SK-N-SH (cell line): ENCODE results near the gene TMEM134. TPM values are rescaled to one million over a fixed set of nuclear protein-coding genes. Genes with fewer than 3 reads are reported as not detected.

Source experiments
- CTCF ChIA-PET: fragments of 300-600, 350-600 bp; formaldehyde crosslinking; extraction: SDS; loops from one replicate; lab custom pipeline; 2021; lab: Yijun Ruan, JAX
- POLR2A ChIA-PET: fragments of 350-600 bp; sonication (Branson Sonifier 250); formaldehyde crosslinking; extraction: SDS; loops from one replicate; lab custom pipeline; 2020; ENCODE audit warnings: antibody characterized with exemption, inconsistent platforms; lab: Yijun Ruan, JAX
- DNase-seq: peaks from one replicate; pipeline ENCODE4 v3.0.0; 2012
- H2AFZ ChIP-seq: fragments of 200-600 bp; sonication (generic); 2 replicates; pipeline ENCODE4 v1.8.1; 2016; ENCODE audit warnings: antibody characterized with exemption, mild to moderate bottlenecking, low read depth
- H3F3A ChIP-seq: fragments of 200-600 bp; sonication (generic); replicated peaks from 2 replicates; pipeline ENCODE3; 2016; ENCODE audit warnings: antibody characterized with exemption, mild to moderate bottlenecking; ENCODE audit not compliant: insufficient read depth
- H3K27ac ChIP-seq, 2 experiments: fragments of 200-500 bp in 1 of 2; fragments of 200-600 bp in 1 of 2; sonication (Bioruptor generic) in 1 of 2; sonication (generic), shearing (Covaris generic) in 1 of 2; 2 replicates each; pipeline versions ENCODE4 v1.5.1 to v1.6.1; 2014 to 2016; ENCODE audit warnings: low read depth in 2 of 2, inconsistent platforms in 1 of 2, low read length in 1 of 2, mild to moderate bottlenecking in 1 of 2, mixed read lengths in 1 of 2
- H3K27me3 ChIP-seq: fragments of 200-600 bp; sonication (generic), shearing (Covaris generic); 2 replicates; pipeline ENCODE4 v1.6.1; 2016; ENCODE audit warnings: mixed run types; ENCODE audit not compliant: insufficient read depth
- H3K36me3 ChIP-seq, 2 experiments: fragments of 200-500 bp in 1 of 2; fragments of 200-600 bp in 1 of 2; sonication (Bioruptor generic) in 1 of 2; sonication (generic) in 1 of 2; replicated peaks in 1 of 2; 2 replicates each; pipeline versions ENCODE3 to v1.5.1; 2014 to 2016; ENCODE audit warnings: low read length in 1 of 2, mild to moderate bottlenecking in 1 of 2; ENCODE audit not compliant: insufficient read depth in 2 of 2, control insufficient read depth in 1 of 2
- H3K4me1 ChIP-seq, 2 experiments: fragments of 200-500 bp in 1 of 2; fragments of 200-600 bp in 1 of 2; sonication (Bioruptor generic) in 1 of 2; sonication (generic), shearing (Covaris generic) in 1 of 2; 2 replicates each; pipeline versions ENCODE4 v1.5.1 to v1.6.1; 2014 to 2016; ENCODE audit warnings: low read depth in 1 of 2, low read length in 1 of 2, mixed run types in 1 of 2; ENCODE audit not compliant: insufficient read depth in 2 of 2, control insufficient read depth in 1 of 2
- H3K4me2 ChIP-seq: fragments of 200-600 bp; sonication (generic), shearing (Covaris generic); 2 replicates; pipeline ENCODE4 v1.6.1; 2017; ENCODE audit warnings: mixed run types
- H3K4me3 ChIP-seq, 2 experiments: fragments of 200-500 bp in 1 of 2; fragments of 200-600 bp in 1 of 2; sonication (Bioruptor generic) in 1 of 2; sonication (generic), shearing (Covaris generic) in 1 of 2; 2 replicates each; pipeline versions ENCODE4 v1.5.1 to v1.8.1; 2014 to 2016; ENCODE audit warnings: low read depth in 2 of 2, inconsistent platforms in 1 of 2, low read length in 1 of 2, mild to moderate bottlenecking in 1 of 2, mixed read lengths in 1 of 2, moderate library complexity in 1 of 2
- H3K79me2 ChIP-seq: fragments of 200-600 bp; sonication (generic); 2 replicates; pipeline ENCODE4 v1.8.1; 2017; ENCODE audit warnings: mild to moderate bottlenecking; ENCODE audit not compliant: insufficient read depth
- H3K9ac ChIP-seq: fragments of 200-600 bp; sonication (generic); 2 replicates; pipeline ENCODE4 v1.6.1; 2017; ENCODE audit warnings: mixed run types
- H3K9me2 ChIP-seq: fragments of 200-600 bp; sonication (generic); 2 replicates; pipeline ENCODE4 v1.6.1; 2017; ENCODE audit warnings: mixed run types
- H3K9me3 ChIP-seq: fragments of 200-600 bp; sonication (generic); 2 replicates; pipeline ENCODE4 v1.6.1; 2017; ENCODE audit warnings: mixed run types, mild to moderate bottlenecking, moderate library complexity
- H4K20me1 ChIP-seq: fragments of 200-600 bp; sonication (generic); 2 replicates; pipeline ENCODE4 v1.6.1; 2017; ENCODE audit warnings: mild to moderate bottlenecking, mixed run types; ENCODE audit not compliant: insufficient read depth
- CHD2 ChIP-seq: fragments of 150-350 bp; IDR thresholded peaks from 2 replicates; pipeline ENCODE4 v1.6.1; 2018; ENCODE audit warnings: low read length; ENCODE audit not compliant: partially characterized antibody
- EP300 ChIP-seq, 2 experiments: IDR thresholded peaks; 2 replicates each; pipeline versions ENCODE4 v1.4.0 to v1.6.1; 2012; ENCODE audit warnings: borderline replicate concordance in 1 of 2, low read depth in 1 of 2, low read length in 1 of 2
- EZH2phosphoT487 ChIP-seq: fragments of 200-600 bp; sonication (generic); IDR thresholded peaks from 2 replicates; pipeline ENCODE4 v1.6.1; 2017; ENCODE audit warnings: low read depth, mixed run types, mild to moderate bottlenecking, antibody characterized with exemption, moderate library complexity, borderline replicate concordance
- FOSL2 ChIP-seq: IDR thresholded peaks from 2 replicates; pipeline ENCODE4 v1.4.0; 2012; ENCODE audit warnings: low read depth, mild to moderate bottlenecking, moderate library complexity, borderline replicate concordance
- FOXJ3 ChIP-seq: sonication (generic); formaldehyde crosslinking; IDR thresholded peaks from 2 replicates; pipeline ENCODE4 v1.5.1; 2020; ENCODE audit warnings: mild to moderate bottlenecking, missing genetic modification reagents
- FOXM1 ChIP-seq: IDR thresholded peaks from 2 replicates; pipeline ENCODE4 v1.4.0; 2012; ENCODE audit warnings: low read depth, mild to moderate bottlenecking
- GATA2 ChIP-seq: sonication (generic); formaldehyde crosslinking; IDR thresholded peaks from 2 replicates; pipeline ENCODE4 v1.5.0; 2020; ENCODE audit warnings: mild to moderate bottlenecking, missing genetic modification reagents
- JUND ChIP-seq: IDR thresholded peaks from 2 replicates; pipeline ENCODE4 v1.4.0; 2012
- MXI1 ChIP-seq: IDR thresholded peaks from 2 replicates; pipeline ENCODE4 v1.6.1; 2012; ENCODE audit warnings: mild to moderate bottlenecking, low read depth, low read length, improper control_type of control experiment
- NFIC ChIP-seq: IDR thresholded peaks from 2 replicates; pipeline ENCODE4 v1.4.0; 2012; ENCODE audit warnings: borderline replicate concordance
- NRF1 ChIP-seq: IDR thresholded peaks from 2 replicates; pipeline ENCODE4 v1.6.1; 2012; ENCODE audit warnings: low read depth, mild to moderate bottlenecking, low read length
- RAD21 ChIP-seq: IDR thresholded peaks from 2 replicates; pipeline ENCODE4 v1.6.1; 2012; ENCODE audit warnings: mild to moderate bottlenecking, low read length
- RCOR1 ChIP-seq: fragments of 150-350 bp; IDR thresholded peaks from 2 replicates; pipeline ENCODE4 v1.6.1; 2017; ENCODE audit warnings: antibody characterized with exemption, low read length
- REST ChIP-seq: IDR thresholded peaks from 2 replicates; pipeline ENCODE4 v1.6.1; 2012; ENCODE audit warnings: mild to moderate bottlenecking, low read depth, low read length, moderate library complexity
- RXRA ChIP-seq: IDR thresholded peaks from 2 replicates; pipeline ENCODE4 v1.4.0; 2012; ENCODE audit warnings: low read depth, mild to moderate bottlenecking, borderline replicate concordance
- TEAD4 ChIP-seq: IDR thresholded peaks from 2 replicates; pipeline ENCODE4 v1.4.0; 2012; ENCODE audit warnings: mild to moderate bottlenecking, borderline replicate concordance; ENCODE audit not compliant: insufficient read depth
- WGBS: methylation state at CpG from one replicate; pipeline ENCODE4 v1.1.6; 2017; ENCODE audit warnings: low lambda C conversion rate; 5-methylcytosine and 5-hydroxymethylcytosine counted together
- polyA plus RNA-seq, 3 experiments: library from polyadenylated mRNA; depleted of rRNA; stranded (reverse); fragments of >200 nt; gene quantifications; 2 replicates each; pipeline ENCODE4 v1.2.3, GENCODE V29; 2012
- TF ChIP-seq, protein P1 (sequence below): fragments of 150-350 bp; IDR thresholded peaks from 2 replicates; pipeline ENCODE4 v1.6.1; 2016; ENCODE audit warnings: mild to moderate bottlenecking, low read depth, low read length
- TF ChIP-seq, protein P2 (sequence below): fragments of 150-350 bp; IDR thresholded peaks from 2 replicates; pipeline ENCODE4 v1.6.1; 2017; ENCODE audit warnings: antibody characterized with exemption, low read length, low read depth, borderline replicate concordance
- TF ChIP-seq, protein P3 (sequence below): IDR thresholded peaks from 2 replicates; pipeline ENCODE4; 2012

TMEM134 gene
- polyA plus RNA-seq, 1 of the 3 experiments (the other 2 are of a cell fraction), result 132 TPM

GRCh38 chr11:67465189-67465510, 3.9 kb downstream of the TMEM134 start:
- Histone ChIP-seq H3K9ac (peak overlapping the region; percentile 66), H2AFZ (peak overlapping the region; percentile 70), H3K4me3 (peak overlapping the region; percentile 63 to 68), H4K20me1 (no peaks in the 10 kb centered on the region), H3F3A (peaks cover 18% of the 10 kb centered on the region), H3K36me3 (no peaks in the 10 kb centered on the region), H3K4me2 (peak overlapping the region; percentile 87), H3K79me2 (peaks cover 7% of the 10 kb centered on the region; the same call in 1 of the 2 replicates), H3K9me3 (no peaks in the 10 kb centered on the region), H3K9me2 (no peaks in the 10 kb centered on the region), H3K4me1 (peaks cover 9 to 35% of the 10 kb centered on the region in 2 experiments; a peak in 2 of 4 replicates), H3K27me3 (no peaks in the 10 kb centered on the region), H3K27ac (peak overlapping the region; percentile 61 to 89)
- CTCF ChIA-PET, result interaction anchor here (1.0 to 1.2 kb wide), 3 partner anchors 64 to 119 kb away, joined by 3 read pairs; partner anchors contain the start of genes GSTP1 and PPP1CA
- WGBS, result 67% methylated on average over 3 of the region's 3 CpGs
- POLR2A ChIA-PET, result interaction anchor here (1.0 kb wide), 1 partner anchor 73 kb away, joined by 3 read pairs; the partner anchor contains the start of gene RAD9A
- DNase-seq, result no peak
- no peak for TF ChIP-seq FOXM1
- TF ChIP-seq CHD2, result no peak
- TF ChIP-seq NRF1, result no peak
- TF ChIP-seq EZH2phosphoT487, result no peak
- TF ChIP-seq RCOR1, result no peak

DNA sequence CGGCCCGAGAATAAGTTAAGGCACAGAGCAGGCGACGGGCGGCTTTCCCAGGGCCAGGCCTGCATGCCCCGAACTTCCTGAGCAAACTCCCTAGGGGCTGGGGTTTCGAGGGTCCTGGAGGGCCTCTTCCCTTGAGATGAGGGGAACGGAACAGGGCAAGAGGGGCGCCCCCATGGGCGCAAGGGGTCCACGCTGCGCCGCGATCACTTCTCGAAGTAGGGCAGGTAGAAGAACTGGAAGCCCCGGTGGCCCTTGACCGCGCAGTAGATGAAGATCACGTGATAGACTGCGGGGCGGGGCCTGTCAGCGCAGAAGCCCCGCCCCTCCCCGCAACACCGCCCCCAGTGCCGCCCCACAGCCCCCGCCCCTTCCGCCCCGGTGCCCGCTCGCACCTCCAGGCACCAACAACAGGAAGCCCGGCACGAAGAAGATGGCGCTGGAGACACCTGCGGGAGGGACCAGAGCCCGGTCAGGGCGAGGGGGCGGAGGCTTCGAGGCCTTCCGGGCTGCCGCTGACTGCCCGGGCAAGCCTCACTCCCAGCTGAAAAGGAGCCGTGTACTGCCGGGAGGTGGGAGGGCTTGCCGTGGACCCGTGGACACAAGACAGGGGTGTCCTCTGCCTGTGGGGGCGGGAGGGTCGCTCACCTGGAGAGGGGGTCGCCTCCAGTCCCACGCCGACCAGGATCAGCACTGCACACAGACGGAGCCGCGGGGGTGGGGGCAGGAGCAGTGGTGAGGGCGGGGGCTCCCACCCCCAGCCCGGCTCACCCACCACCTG, 4.5 kb downstream of the TMEM134 start:
- Histone ChIP-seq H3K36me3 (no peaks in the 10 kb centered on the region), H3K9me3 (no peaks in the 10 kb centered on the region), H3K9ac (peak overlapping the region; percentile 66), H3K4me1 (peaks cover 9 to 34% of the 10 kb centered on the region in 2 experiments; a peak in 2 of 4 replicates), H4K20me1 (no peaks in the 10 kb centered on the region), H2AFZ (peak overlapping the region; percentile 85), H3K27me3 (no peaks in the 10 kb centered on the region), H3K4me3 (peak overlapping the region; percentile 63 to 68), H3K9me2 (no peaks in the 10 kb centered on the region), H3F3A (peaks cover 18% of the 10 kb centered on the region), H3K27ac (peak overlapping the region; percentile 61 to 89), H3K79me2 (peaks cover 7% of the 10 kb centered on the region; the same call in 1 of the 2 replicates), H3K4me2 (peak overlapping the region; percentile 87)
- ChIA-PET POLR2A (interaction anchor here (1.0 kb wide), 1 partner anchor 73 kb away, joined by 3 read pairs; the partner anchor contains the start of gene RAD9A), CTCF (interaction anchor here (1.0 kb wide), 2 partner anchors 63 to 118 kb away, joined by 3 read pairs; partner anchors contain the start of gene PPP1CA)
- peak; percentile 98 for DNase-seq
- WGBS, result 12% methylated on average over 23 of the region's 56 CpGs
- TF ChIP-seq REST, result 0 out of 2 replicates have a peak, but pooled peaks have one; percentile 20
- TF ChIP-seq MXI1, result no peak
- TF ChIP-seq NFIC, result no peak
- TF ChIP-seq, protein P1, sequence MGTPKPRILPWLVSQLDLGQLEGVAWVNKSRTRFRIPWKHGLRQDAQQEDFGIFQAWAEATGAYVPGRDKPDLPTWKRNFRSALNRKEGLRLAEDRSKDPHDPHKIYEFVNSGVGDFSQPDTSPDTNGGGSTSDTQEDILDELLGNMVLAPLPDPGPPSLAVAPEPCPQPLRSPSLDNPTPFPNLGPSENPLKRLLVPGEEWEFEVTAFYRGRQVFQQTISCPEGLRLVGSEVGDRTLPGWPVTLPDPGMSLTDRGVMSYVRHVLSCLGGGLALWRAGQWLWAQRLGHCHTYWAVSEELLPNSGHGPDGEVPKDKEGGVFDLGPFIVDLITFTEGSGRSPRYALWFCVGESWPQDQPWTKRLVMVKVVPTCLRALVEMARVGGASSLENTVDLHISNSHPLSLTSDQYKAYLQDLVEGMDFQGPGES, result no peak
- TF ChIP-seq FOXJ3, result no peak
- no peak for TF ChIP-seq RXRA
- TF ChIP-seq GATA2 (CRISPR knock-in tag), result no peak
- no peak for TF ChIP-seq FOXM1
- TF ChIP-seq TEAD4, result no peak
- TF ChIP-seq RAD21, result no peak
- TF ChIP-seq, protein P2, sequence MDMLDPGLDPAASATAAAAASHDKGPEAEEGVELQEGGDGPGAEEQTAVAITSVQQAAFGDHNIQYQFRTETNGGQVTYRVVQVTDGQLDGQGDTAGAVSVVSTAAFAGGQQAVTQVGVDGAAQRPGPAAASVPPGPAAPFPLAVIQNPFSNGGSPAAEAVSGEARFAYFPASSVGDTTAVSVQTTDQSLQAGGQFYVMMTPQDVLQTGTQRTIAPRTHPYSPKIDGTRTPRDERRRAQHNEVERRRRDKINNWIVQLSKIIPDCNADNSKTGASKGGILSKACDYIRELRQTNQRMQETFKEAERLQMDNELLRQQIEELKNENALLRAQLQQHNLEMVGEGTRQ, result peak; percentile 38; the same call in 1 of the 2 replicates
- no peak for TF ChIP-seq JUND
- TF ChIP-seq, protein P3, sequence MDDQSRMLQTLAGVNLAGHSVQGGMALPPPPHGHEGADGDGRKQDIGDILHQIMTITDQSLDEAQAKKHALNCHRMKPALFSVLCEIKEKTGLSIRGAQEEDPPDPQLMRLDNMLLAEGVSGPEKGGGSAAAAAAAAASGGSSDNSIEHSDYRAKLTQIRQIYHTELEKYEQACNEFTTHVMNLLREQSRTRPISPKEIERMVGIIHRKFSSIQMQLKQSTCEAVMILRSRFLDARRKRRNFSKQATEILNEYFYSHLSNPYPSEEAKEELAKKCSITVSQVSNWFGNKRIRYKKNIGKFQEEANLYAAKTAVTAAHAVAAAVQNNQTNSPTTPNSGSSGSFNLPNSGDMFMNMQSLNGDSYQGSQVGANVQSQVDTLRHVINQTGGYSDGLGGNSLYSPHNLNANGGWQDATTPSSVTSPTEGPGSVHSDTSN, result no peak
- TF ChIP-seq EZH2phosphoT487, result no peak
- TF ChIP-seq EP300 (IDR thresholded peaks at IDR 0.05; ENCODE audit: borderline replicate concordance in 1 of 2, low read depth in 1 of 2, low read length in 1 of 2), result no peak
- TF ChIP-seq FOSL2, result no peak
